ENCODE results near the gene SMARCC2. TPM values are rescaled to one million over a fixed set of nuclear protein-coding genes. Genes with fewer than 3 reads are reported as not detected.

The SMARCC2 gene
- total and polyA plus RNA-seq, 2 of the 13 experiments (the other 11 are each of a cell fraction or from before 2014, with no cell fraction given) = 21.3 to 24.1 TPM

DNA sequence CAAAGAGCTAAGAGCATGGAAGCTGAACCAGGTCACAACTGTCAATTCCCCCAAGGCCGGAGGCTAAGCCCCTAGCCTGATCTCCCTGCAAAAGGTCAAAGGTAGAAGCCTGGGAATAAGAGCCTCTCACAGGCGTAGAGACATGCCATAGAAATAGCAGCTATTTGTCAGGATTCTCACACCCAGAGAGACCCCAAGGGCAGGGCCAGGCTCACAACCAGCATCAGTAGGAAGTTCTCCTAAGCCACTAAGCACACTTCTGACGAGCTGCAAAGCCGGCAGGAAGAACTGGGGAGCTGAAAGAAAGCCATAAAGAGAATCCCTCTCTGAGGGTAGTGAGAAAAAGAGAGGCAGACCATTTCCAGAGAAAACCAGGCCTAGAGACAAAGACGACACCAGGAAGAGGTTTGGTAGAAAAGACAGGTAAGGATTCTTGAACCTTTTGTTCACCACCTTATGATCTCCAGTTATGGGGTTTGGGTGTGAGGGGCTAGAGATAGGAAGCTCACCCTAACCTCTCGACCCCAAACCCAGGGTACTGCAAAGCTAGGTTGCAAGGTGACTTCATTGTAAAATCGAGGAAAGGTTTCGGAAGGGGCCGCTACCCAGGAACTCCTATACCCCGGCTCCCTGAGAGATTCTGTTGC lies 1.0 kb downstream of the SMARCC2 start:
- peaks cover 6 to 25% of the 10 kb centered on the region in 2 experiments for H3K36me3 ChIP-seq (replicated peaks in 1 of 2; ENCODE audit: control insufficient read depth in 1 of 2, insufficient read depth in 2 of 2, low read length in 2 of 2)
- H3K27ac ChIP-seq (ENCODE audit: extremely low read length, insufficient read depth, low read length) = peak overlapping the region; percentile 69
- H3K9me3 ChIP-seq (ENCODE audit: low read length) = no peaks in the 10 kb centered on the region
- no peak overlapping the region for H2AFZ ChIP-seq (ENCODE audit: low read length)
- BruUV-seq (replicated peaks) = TSS peak; percentile 47
- ATAC-seq (peak; percentile 15), DNase-seq (ENCODE audit: low spot score) (no peak), FAIRE-seq (peak; percentile 28)
- WGBS (ENCODE audit: low lambda C conversion rate) = 12% methylated on average over 5 of the region's 10 CpGs
- peak overlapping the region; percentile 82 for H3K4me2 ChIP-seq (ENCODE audit: low read depth, low read length)
- ChIA-PET POLR2A (interaction anchor here (0.8 to 3.6 kb wide), 13 partner anchors 9 to 172 kb away, joined by 3 to 48 read pairs (median 5); partner anchors contain the start of genes COQ10A, ESYT1, MYL6 and RNF41), CTCF (ENCODE audit: low intra/inter-chr PET ratio, low total read pairs) (interaction anchor here (1.0 to 2.7 kb wide), 4 partner anchors 61 to 449 kb away, joined by 3 to 49 read pairs (median 14); partner anchors contain the start of genes ERBB3, ESYT1 and ZC3H10)
- peak overlapping the region; percentile 76 to 94 (median 89) for H3K4me3 ChIP-seq (replicated peaks in 1 of 3; ENCODE audit: insufficient read depth in 1 of 3, low read depth in 2 of 3, low read length in 3 of 3)
- peak overlapping the region; percentile 59 for H3K9ac ChIP-seq (ENCODE audit: insufficient read depth, low read depth, low read length)
- no peaks in the 10 kb centered on the region; a peak in 1 of 5 replicates for H3K27me3 ChIP-seq (ENCODE audit: control insufficient read depth in 1 of 2, insufficient read depth in 2 of 2, low read length in 2 of 2)
- in situ Hi-C loops (cut with HindIII; ENCODE audit: extremely low pct_ligation_motif_present, low pct_unique_long_range_greater_than_20kb) = loop anchor here (5.0 kb wide), 1 partner anchor 61 kb away; the partner anchor contains the start of gene ESYT1
- intact Hi-C loops (cut with micrococcal nuclease; ENCODE audit: unreplicated experiment) = loop anchor here (2.0 kb wide), 1 partner anchor 61 kb away; no protein-coding TSS in a partner anchor
- H3K4me1 ChIP-seq (ENCODE audit: insufficient read depth, low read length) = peaks cover 31% of the 10 kb centered on the region
- no peaks in the 10 kb centered on the region for H4K20me1 ChIP-seq (ENCODE audit: insufficient read depth, low read length)
- H3K79me2 ChIP-seq (ENCODE audit: insufficient read depth, low read length) = peaks cover 19% of the 10 kb centered on the region
- TF ChIP-seq HDAC1 (CRISPR knock-in tag; IDR thresholded peaks at IDR 0.05) = 0 out of 2 replicates have a peak, but pooled peaks have one; percentile 1
- TF ChIP-seq NR2C2 (CRISPR knock-in tag; IDR thresholded peaks at IDR 0.05; ENCODE audit: borderline replicate concordance) = 0 out of 2 replicates have a peak, but pooled peaks have one; percentile 18
- no peak for TF ChIP-seq GABPA (IDR thresholded peaks at IDR 0.05; ENCODE audit: low read depth, low read length)
- TF ChIP-seq GABPA (CRISPR knock-in tag; IDR thresholded peaks at IDR 0.05; ENCODE audit: low read depth) = 0 out of 2 replicates have a peak, but pooled peaks have one; percentile 13
- TF ChIP-seq, protein P1, sequence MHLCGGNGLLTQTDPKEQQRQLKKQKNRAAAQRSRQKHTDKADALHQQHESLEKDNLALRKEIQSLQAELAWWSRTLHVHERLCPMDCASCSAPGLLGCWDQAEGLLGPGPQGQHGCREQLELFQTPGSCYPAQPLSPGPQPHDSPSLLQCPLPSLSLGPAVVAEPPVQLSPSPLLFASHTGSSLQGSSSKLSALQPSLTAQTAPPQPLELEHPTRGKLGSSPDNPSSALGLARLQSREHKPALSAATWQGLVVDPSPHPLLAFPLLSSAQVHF (CRISPR knock-in tag; IDR thresholded peaks at IDR 0.05) = no peak
- 0 out of 2 replicates have a peak, but pooled peaks have one; percentile 28 for TF ChIP-seq ZNF605 (CRISPR knock-in tag; IDR thresholded peaks at IDR 0.05)
- TF ChIP-seq YEATS2 (CRISPR knock-in tag; IDR thresholded peaks at IDR 0.05; ENCODE audit: borderline replicate concordance) = 0 out of 2 replicates have a peak, but pooled peaks have one; percentile 16
- TF ChIP-seq RELA (CRISPR knock-in tag; IDR thresholded peaks at IDR 0.05) = no peak
- no peak for TF ChIP-seq MIXL1 (CRISPR knock-in tag; IDR thresholded peaks at IDR 0.05)
- TF ChIP-seq, protein P2, sequence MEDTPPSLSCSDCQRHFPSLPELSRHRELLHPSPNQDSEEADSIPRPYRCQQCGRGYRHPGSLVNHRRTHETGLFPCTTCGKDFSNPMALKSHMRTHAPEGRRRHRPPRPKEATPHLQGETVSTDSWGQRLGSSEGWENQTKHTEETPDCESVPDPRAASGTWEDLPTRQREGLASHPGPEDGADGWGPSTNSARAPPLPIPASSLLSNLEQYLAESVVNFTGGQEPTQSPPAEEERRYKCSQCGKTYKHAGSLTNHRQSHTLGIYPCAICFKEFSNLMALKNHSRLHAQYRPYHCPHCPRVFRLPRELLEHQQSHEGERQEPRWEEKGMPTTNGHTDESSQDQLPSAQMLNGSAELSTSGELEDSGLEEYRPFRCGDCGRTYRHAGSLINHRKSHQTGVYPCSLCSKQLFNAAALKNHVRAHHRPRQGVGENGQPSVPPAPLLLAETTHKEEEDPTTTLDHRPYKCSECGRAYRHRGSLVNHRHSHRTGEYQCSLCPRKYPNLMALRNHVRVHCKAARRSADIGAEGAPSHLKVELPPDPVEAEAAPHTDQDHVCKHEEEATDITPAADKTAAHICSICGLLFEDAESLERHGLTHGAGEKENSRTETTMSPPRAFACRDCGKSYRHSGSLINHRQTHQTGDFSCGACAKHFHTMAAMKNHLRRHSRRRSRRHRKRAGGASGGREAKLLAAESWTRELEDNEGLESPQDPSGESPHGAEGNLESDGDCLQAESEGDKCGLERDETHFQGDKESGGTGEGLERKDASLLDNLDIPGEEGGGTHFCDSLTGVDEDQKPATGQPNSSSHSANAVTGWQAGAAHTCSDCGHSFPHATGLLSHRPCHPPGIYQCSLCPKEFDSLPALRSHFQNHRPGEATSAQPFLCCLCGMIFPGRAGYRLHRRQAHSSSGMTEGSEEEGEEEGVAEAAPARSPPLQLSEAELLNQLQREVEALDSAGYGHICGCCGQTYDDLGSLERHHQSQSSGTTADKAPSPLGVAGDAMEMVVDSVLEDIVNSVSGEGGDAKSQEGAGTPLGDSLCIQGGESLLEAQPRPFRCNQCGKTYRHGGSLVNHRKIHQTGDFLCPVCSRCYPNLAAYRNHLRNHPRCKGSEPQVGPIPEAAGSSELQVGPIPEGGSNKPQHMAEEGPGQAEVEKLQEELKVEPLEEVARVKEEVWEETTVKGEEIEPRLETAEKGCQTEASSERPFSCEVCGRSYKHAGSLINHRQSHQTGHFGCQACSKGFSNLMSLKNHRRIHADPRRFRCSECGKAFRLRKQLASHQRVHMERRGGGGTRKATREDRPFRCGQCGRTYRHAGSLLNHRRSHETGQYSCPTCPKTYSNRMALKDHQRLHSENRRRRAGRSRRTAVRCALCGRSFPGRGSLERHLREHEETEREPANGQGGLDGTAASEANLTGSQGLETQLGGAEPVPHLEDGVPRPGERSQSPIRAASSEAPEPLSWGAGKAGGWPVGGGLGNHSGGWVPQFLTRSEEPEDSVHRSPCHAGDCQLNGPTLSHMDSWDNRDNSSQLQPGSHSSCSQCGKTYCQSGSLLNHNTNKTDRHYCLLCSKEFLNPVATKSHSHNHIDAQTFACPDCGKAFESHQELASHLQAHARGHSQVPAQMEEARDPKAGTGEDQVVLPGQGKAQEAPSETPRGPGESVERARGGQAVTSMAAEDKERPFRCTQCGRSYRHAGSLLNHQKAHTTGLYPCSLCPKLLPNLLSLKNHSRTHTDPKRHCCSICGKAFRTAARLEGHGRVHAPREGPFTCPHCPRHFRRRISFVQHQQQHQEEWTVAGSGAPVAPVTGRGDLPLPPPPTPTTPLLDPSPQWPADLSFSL (CRISPR knock-in tag; IDR thresholded peaks at IDR 0.05) = 0 out of 2 replicates have a peak, but pooled peaks have one; percentile 23
- TF ChIP-seq ZNF430 (CRISPR knock-in tag; IDR thresholded peaks at IDR 0.05) = 0 out of 2 replicates have a peak, but pooled peaks have one; percentile 50
- no peak for TF ChIP-seq NFE2 (CRISPR knock-in tag; IDR thresholded peaks at IDR 0.05)
- TF ChIP-seq BORCS8-MEF2B (CRISPR knock-in tag; IDR thresholded peaks at IDR 0.05) = no peak
- 0 out of 2 replicates have a peak, but pooled peaks have one; percentile 15 for TF ChIP-seq HNF4A (CRISPR knock-in tag; IDR thresholded peaks at IDR 0.05)
- TF ChIP-seq NFKBIZ (CRISPR knock-in tag; IDR thresholded peaks at IDR 0.05) = no peak
- 0 out of 2 replicates have a peak, but pooled peaks have one; percentile 0 for TF ChIP-seq ZFX (CRISPR knock-in tag; IDR thresholded peaks at IDR 0.05; ENCODE audit: low read depth)
